NB4 (cell line): ENCODE measurements around the gene NOL8.

ENCODE experiments used
- CTCF ChIP-seq: IDR thresholded peaks from one replicate; pipeline ENCODE4 v1.5.1; 2012; ENCODE audit warnings: low read depth, low read length
- MYC ChIP-seq: IDR thresholded peaks from 2 replicates; pipeline ENCODE4 v1.6.1; 2011; ENCODE audit warnings: low read depth, low read length
- POLR2A ChIP-seq: IDR thresholded peaks from 2 replicates; pipeline ENCODE4 v1.6.1; 2011; ENCODE audit warnings: mild to moderate bottlenecking; ENCODE audit not compliant: insufficient read length; ENCODE audit errors: extremely low read depth

GRCh38 chr9:92257327-92257726, 67.8 kb downstream of the NOL8 start:
- no peak for TF ChIP-seq CTCF
- no peak for TF ChIP-seq POLR2A
- TF ChIP-seq MYC, result no peak
